ENCODE data around the gene KDM1A.

GRCh38 chr1:23062271-23062670 is 43.0 kb downstream of the KDM1A start:
- TF ChIP-seq CTCF (IDR thresholded peaks at IDR 0.05) (no peak), ZFX (IDR thresholded peaks at IDR 0.05; ENCODE audit: borderline replicate concordance) (no peak)
